T-helper 1 cell treated with Interleukin-12 subunit alpha and Interleukin-12 subunit beta and Interleukin-4 antibody, amounts not matched to agents 30 μg/mL and 1 μg/mL, for 36 hours (primary cell): Measurements from ENCODE around the gene HSH2D.
A peak's percentile ranks its signal among the peaks of the same experiment; 100 is the strongest.
"Not testable (repeated sequence)": the region's sequence is repeated elsewhere in the genome, so short reads cannot be mapped to it uniquely, and the experiment has no call there.

Experiments
- H3K27ac Mint-ChIP-seq: one replicate; pipeline ENCODE4 v1.8.0; 2021; ENCODE audit warnings: mild to moderate bottlenecking, mixed read lengths
- H3K27me3 Mint-ChIP-seq: one replicate; pipeline ENCODE4 v1.8.0; 2021; ENCODE audit warnings: low read depth, mixed read lengths
- H3K36me3 Mint-ChIP-seq: one replicate; pipeline ENCODE4 v1.8.0; 2021; ENCODE audit warnings: low read depth, mixed read lengths
- H3K4me1 Mint-ChIP-seq: one replicate; pipeline ENCODE4 v1.8.0; 2021; ENCODE audit warnings: low read depth, mixed read lengths
- H3K4me3 Mint-ChIP-seq: one replicate; pipeline ENCODE4 v1.8.0; 2021; ENCODE audit warnings: mild to moderate bottlenecking, moderate library complexity, mixed read lengths
- H3K9me3 Mint-ChIP-seq: one replicate; pipeline ENCODE4 v1.8.0; 2021; ENCODE audit warnings: mixed read lengths

HSH2D gene

GRCh38 chr19:16159655-16160054 lies 16.2 kb downstream of the HSH2D start:
- Mint-ChIP-seq H3K9me3 (no peaks in the 10 kb centered on the region), H3K27ac (no peak overlapping the region), H3K4me1 (peaks cover 23% of the 10 kb centered on the region), H3K36me3 (peaks cover 26% of the 10 kb centered on the region), H3K4me3 (no peak overlapping the region), H3K27me3 (no peaks in the 10 kb centered on the region)

DNA sequence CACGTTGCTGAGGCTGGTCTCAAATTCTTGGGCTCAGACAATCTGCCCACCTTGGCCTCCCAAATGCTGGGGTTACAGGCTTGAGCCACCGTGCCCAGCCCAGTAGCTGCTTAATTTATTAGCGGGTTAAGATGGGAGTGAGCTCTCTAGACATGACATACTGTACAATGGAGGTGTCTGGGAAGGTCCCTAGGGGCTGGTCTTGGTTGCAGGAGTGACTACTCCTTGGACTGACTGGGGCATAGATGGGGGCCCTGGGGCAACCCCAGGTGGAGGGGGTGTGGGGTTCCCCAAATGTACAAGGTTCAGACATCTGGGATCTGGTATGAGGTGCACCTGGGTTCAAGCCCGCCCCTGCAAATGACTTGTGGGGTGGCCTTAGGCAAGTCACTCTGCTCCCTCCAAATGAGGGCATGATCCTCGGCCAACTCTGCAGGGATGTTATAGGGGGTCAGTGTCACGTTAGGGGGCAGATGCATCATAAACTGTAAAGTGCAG lies 17.0 kb downstream of the HSH2D start:
- peaks cover 16% of the 10 kb centered on the region for H3K4me1 Mint-ChIP-seq
- H3K27ac Mint-ChIP-seq = no peak overlapping the region
- no peak overlapping the region for H3K4me3 Mint-ChIP-seq
- peaks cover 18% of the 10 kb centered on the region for H3K36me3 Mint-ChIP-seq
- no peaks in the 10 kb centered on the region for H3K27me3 Mint-ChIP-seq
- H3K9me3 Mint-ChIP-seq = no peaks in the 10 kb centered on the region

- peaks cover 16% of the 10 kb centered on the region for H3K36me3 Mint-ChIP-seq
- no peak overlapping the region for H3K4me3 Mint-ChIP-seq
- H3K27me3 Mint-ChIP-seq = no peaks in the 10 kb centered on the region
- H3K27ac Mint-ChIP-seq = peak overlapping the region; percentile 64
- H3K4me1 Mint-ChIP-seq = peaks cover 14% of the 10 kb centered on the region
- no peaks in the 10 kb centered on the region for H3K9me3 Mint-ChIP-seq
These were observed 17.6 kb downstream of the HSH2D start for GRCh38 chr19:16160943-16161560.

DNA sequence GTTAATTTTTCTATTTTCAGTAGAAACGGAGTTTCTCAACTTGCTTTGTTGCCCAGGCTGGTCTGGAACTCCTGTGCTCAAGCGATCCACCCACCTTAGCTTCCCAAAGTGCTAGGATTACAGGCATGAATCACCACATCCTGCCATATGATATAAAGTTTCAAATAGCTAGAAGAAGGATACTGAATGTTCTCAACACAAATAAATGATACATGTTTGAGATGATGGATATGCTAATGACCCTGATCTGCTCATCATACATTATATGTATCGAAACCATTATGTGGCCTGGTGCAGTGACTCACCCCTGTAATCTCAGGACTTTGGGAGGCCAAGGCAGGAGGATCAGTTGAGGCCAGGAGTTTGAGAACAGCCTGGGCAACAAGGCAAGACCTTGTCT lies 18.4 kb downstream of the HSH2D start:
- no peak overlapping the region for H3K4me3 Mint-ChIP-seq
- H3K36me3 Mint-ChIP-seq = peaks cover 9% of the 10 kb centered on the region
- H3K9me3 Mint-ChIP-seq = no peaks in the 10 kb centered on the region
- peaks cover 14% of the 10 kb centered on the region for H3K4me1 Mint-ChIP-seq
- no peak overlapping the region for H3K27ac Mint-ChIP-seq
- H3K27me3 Mint-ChIP-seq = no peaks in the 10 kb centered on the region

DNA sequence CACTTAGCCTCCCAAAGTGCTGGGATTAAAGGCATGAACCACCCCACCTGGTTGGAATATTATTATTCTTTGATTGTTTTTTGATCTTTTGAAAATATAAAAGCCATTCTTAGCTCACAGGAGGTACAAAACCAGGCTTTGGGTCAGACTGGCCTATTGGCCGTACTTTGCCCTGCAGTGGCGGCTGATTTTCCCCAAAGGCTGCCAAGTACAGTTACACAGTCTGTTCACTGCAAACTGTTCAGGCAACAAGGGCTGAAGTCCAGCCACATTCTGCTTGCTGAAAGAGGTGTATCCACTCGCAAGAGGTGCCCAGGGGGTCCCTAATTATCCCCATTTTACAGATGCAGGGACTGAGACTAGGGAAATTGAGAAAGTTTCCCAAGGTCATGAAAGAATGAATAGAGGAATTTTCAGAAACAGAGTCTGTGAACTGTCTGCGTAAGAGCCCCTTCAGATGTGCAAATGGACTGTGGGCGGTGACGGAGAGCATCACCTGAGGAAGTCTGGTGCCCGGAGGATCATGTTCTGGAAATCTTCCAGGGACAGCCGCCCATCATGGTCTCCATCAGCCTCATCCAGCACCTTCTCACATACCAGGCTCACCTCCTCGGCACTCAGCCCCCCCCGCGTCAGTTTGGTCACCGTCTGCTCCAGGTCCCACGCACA lies 20.9 kb downstream of the HSH2D start:
- peaks cover 18% of the 10 kb centered on the region for H3K4me1 Mint-ChIP-seq
- H3K27me3 Mint-ChIP-seq = no peaks in the 10 kb centered on the region
- no peak overlapping the region for H3K4me3 Mint-ChIP-seq
- H3K27ac Mint-ChIP-seq = no peak overlapping the region
- no peaks in the 10 kb centered on the region for H3K36me3 Mint-ChIP-seq
- H3K9me3 Mint-ChIP-seq = peaks cover 6% of the 10 kb centered on the region

GRCh38 chr19:16166417-16166816 lies 22.9 kb downstream of the HSH2D start:
- H3K27ac Mint-ChIP-seq = no peak overlapping the region
- H3K4me3 Mint-ChIP-seq = no peak overlapping the region
- H3K4me1 Mint-ChIP-seq = peaks cover 11% of the 10 kb centered on the region
- no peaks in the 10 kb centered on the region for H3K27me3 Mint-ChIP-seq
- H3K9me3 Mint-ChIP-seq = peaks cover 6% of the 10 kb centered on the region
- H3K36me3 Mint-ChIP-seq = no peaks in the 10 kb centered on the region

DNA sequence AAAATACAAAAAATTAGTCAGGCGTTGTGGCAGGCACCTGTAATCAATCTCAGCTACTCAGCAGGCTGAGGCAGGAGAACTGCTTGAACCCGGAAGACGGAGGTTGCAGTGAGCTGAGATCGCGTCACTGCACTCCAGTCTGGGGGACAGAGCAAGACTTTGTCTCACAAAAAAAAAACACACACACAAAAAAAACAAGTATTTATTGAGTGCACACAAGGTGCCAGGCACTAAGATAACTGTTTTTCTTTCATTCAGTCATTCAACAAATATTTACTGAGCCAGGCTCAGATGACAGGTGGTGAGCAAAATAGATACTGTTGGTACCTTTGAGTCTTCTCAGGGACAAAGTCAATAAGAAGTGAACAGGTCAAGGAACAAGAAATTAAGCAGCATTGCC lies 23.6 kb downstream of the HSH2D start:
- peaks cover 6% of the 10 kb centered on the region for H3K4me1 Mint-ChIP-seq
- H3K27me3 Mint-ChIP-seq = no peaks in the 10 kb centered on the region
- no peak overlapping the region for H3K27ac Mint-ChIP-seq
- H3K4me3 Mint-ChIP-seq = no peak overlapping the region
- peaks cover 6% of the 10 kb centered on the region for H3K9me3 Mint-ChIP-seq
- no peaks in the 10 kb centered on the region for H3K36me3 Mint-ChIP-seq

DNA sequence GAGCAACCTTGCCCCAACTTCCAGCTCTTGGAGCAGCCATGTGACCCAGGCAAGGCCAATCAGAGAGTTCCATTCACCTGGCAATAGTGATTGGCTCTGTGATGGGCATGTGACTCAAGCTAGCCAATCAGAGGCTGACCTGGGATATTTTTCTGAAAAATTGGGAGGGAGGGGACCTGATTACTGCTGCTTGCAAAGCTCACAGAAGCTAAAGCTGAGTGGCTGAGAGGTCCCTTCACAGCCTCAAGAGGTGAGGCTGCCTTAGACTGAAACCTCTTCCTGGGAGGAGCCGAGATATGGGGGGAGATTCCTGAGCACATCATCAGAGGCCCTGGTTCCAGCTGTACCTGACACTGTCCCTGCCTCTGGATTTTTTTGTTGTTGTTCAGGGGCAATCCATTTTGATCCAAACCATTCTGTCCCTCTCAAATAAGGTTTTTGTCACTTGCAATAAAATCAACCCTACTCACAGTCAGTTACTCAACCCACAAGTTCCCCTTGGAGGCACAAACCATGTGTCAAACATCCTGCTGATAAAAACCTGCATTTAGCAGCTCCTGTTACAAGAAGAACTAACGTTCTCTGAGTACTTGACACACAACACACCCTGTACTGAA lies 25.1 kb downstream of the HSH2D start:
- Mint-ChIP-seq H3K4me1 (peaks cover 6% of the 10 kb centered on the region), H3K36me3 (no peaks in the 10 kb centered on the region), H3K27me3 (no peaks in the 10 kb centered on the region), H3K4me3 (no peak overlapping the region), H3K9me3 (peaks cover 6% of the 10 kb centered on the region), H3K27ac (peak overlapping the region; percentile 69)

DNA sequence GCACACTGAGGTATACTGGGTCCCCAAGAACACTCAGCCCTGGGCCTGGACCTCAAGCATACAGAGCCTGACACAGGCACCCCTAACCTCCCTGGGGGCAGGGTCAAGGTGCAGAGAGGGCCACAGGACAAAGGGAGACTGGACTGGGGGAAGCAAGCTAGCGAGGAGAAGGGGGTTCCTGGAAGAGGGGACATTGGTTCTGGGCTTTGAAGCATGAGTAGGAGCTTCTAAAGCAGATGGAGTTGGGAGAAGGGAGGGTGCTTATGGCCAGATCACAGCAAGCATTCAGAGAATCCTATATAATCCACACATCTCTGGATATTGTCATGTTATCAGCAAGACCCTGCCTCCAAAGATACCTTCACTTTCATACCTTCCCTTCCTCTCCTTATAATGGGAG lies 26.6 kb downstream of the HSH2D start:
- no peaks in the 10 kb centered on the region for H3K36me3 Mint-ChIP-seq
- H3K27ac Mint-ChIP-seq = no peak overlapping the region
- H3K27me3 Mint-ChIP-seq = no peaks in the 10 kb centered on the region
- peaks cover 6% of the 10 kb centered on the region for H3K4me1 Mint-ChIP-seq
- H3K9me3 Mint-ChIP-seq = peaks cover 6% of the 10 kb centered on the region
- no peak overlapping the region for H3K4me3 Mint-ChIP-seq

DNA sequence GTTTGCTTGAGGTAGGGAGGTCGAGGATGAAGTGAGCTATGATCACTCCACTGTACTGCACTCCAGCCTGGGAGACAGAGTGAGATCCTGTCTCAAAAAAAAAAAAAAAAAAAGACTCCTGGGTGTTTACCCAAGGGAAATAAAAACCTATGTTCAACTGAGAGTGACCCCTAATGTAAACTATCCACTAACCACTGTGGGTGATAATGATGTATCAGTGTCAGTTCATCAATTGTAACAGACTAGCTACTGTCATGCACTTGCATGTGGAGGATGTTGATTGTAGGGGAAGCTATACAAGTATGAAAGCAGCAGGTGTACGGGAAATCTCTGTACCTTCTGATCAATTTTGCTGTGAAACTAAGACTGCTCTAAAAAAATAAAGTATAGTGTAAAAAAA lies 32.5 kb downstream of the HSH2D start:
- no peaks in the 10 kb centered on the region for H3K9me3 Mint-ChIP-seq
- no peaks in the 10 kb centered on the region for H3K36me3 Mint-ChIP-seq
- H3K27me3 Mint-ChIP-seq = no peaks in the 10 kb centered on the region
- H3K4me1 Mint-ChIP-seq = peaks cover 1% of the 10 kb centered on the region
- no peak overlapping the region for H3K4me3 Mint-ChIP-seq
- H3K27ac Mint-ChIP-seq = no peak overlapping the region

DNA sequence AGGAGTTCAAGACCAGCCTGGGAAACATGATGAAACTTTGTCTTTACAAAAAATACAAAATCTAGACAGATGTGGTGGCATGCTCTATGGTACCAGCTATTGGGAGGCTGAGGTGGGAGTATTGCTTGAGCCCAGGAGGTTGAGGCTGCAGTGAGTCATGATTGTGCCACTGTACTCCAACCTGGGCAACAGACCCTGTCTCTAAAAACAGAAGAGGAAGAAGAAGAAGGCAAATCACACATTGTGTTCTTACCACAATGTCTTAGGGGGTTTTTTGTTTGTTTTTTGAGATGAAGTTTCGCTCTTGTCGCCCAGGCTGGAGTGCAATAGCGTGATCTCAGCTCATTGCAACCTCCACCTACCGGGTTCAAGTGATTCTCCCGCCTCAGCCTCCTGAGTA lies 35.4 kb downstream of the HSH2D start:
- H3K27ac Mint-ChIP-seq = peak overlapping the region; percentile 5

GRCh38 chr19:16180611-16181010 lies 37.1 kb downstream of the HSH2D start:
- no peaks in the 10 kb centered on the region for H3K9me3 Mint-ChIP-seq
- H3K4me1 Mint-ChIP-seq = peaks cover 12% of the 10 kb centered on the region
- H3K27ac Mint-ChIP-seq = no peak overlapping the region
- H3K27me3 Mint-ChIP-seq = no peaks in the 10 kb centered on the region
- H3K36me3 Mint-ChIP-seq = peaks cover 6% of the 10 kb centered on the region
- H3K4me3 Mint-ChIP-seq = no peak overlapping the region

More for the DNA sequence above, 35.4 kb downstream of the HSH2D start:
- H3K4me3 Mint-ChIP-seq, H3K36me3 Mint-ChIP-seq, H3K9me3 Mint-ChIP-seq, H3K4me1 Mint-ChIP-seq, H3K27me3 Mint-ChIP-seq: not testable (repeated sequence)

DNA sequence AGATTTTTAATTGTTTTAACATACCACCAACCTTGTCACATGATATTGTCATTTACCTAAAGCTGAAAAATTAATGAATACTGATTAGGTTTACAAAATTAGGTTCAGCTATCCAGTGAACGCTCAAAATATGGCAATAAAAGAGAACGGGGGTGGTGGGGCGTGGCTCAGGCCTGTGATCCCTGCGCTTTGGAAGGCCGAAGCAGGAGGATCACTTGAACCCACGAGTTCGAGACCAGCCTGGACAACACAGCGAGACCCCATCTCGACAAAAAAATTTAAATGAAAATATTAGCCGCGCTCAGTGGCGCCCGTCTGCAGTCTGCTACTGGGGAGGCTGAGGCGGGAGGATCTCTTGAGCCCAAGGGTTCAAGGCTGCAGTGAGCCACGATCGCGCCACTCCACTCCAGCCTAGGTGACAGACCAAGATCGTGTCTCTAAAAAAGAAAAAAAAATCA lies 41.2 kb downstream of the HSH2D start:
- H3K4me3 Mint-ChIP-seq = peak overlapping the region; percentile 88
- H3K27me3 Mint-ChIP-seq = no peaks in the 10 kb centered on the region
- H3K4me1 Mint-ChIP-seq = peaks cover 28% of the 10 kb centered on the region
- peaks cover 23% of the 10 kb centered on the region for H3K36me3 Mint-ChIP-seq
- H3K9me3 Mint-ChIP-seq = no peaks in the 10 kb centered on the region
- peak overlapping the region; percentile 86 for H3K27ac Mint-ChIP-seq

DNA sequence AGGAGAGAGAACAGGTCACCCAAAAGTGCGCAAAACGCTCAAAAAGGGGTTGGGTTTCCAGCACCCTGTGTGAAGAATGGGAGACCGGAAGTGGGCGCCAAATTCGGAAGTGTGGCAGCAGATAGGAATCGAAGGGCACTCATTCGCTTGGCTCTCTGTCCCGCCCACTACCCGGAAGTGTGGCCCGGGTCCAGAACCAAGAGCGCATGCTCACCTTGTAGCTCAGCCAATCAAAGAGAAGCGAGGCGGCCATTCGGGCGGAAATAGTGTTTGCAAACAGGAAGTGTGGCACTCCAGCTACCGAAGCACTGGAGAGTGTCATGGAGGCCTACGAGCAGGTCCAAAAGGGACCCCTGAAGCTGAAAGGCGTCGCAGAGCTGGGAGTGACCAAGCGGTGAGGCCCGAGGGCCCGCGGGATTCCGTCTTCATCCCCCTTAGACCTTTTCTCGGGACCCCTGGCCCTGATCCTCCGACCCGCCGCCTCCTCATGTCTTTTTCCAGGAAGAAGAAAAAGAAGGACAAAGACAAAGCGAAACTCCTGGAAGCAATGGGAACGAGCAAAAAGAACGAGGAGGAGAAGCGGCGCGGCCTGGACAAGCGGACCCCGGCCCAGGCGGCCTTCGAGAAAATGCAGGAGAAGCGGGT lies 41.8 kb downstream of the HSH2D start, which contains the start of gene FAM32A:
TSS of gene FAM32A (plus strand) at position 288 of the 645 bp plus-strand sequence. CDS start at position 321, 33 bp downstream.
- Mint-ChIP-seq H3K9me3 (no peaks in the 10 kb centered on the region), H3K4me1 (peaks cover 28% of the 10 kb centered on the region), H3K36me3 (peaks cover 26% of the 10 kb centered on the region), H3K27me3 (no peaks in the 10 kb centered on the region), H3K27ac (peak within 1 kb of the TSS; percentile 86), H3K4me3 (peak within 1 kb of the TSS; percentile 88)
